ENCODE results near the gene FEM1B.

The FEM1B gene

GRCh38 chr15:68284616-68285258 is 7.2 kb downstream of the FEM1B start:
- DNase-seq = no peak

- DNase-seq = no peak
Observed at GRCh38 chr15:68285259-68285980, 7.9 kb downstream of the FEM1B start.

GRCh38 chr15:68286256-68286655 is 8.7 kb downstream of the FEM1B start:
- no peak for DNase-seq

DNA sequence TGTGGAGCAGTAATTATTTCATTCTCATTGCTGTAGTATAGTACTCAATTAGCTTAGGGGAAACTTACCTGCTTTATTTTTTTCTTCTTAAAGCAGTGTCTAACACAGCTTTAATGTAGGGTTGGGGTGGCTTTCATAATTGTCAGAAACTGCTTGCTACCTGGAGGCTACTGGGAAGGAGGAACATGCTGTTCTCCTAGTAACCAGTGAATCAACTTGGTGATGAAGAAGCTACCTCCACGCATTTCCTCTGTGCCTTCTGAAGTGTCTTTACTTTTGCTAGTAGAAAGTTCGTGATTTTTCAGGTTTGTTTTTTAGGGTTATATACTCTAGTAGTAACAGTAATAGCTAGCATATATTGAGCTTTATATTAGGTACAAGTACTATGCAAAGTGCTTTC is 11.5 kb downstream of the FEM1B start:
- DNase-seq = no peak

DNA sequence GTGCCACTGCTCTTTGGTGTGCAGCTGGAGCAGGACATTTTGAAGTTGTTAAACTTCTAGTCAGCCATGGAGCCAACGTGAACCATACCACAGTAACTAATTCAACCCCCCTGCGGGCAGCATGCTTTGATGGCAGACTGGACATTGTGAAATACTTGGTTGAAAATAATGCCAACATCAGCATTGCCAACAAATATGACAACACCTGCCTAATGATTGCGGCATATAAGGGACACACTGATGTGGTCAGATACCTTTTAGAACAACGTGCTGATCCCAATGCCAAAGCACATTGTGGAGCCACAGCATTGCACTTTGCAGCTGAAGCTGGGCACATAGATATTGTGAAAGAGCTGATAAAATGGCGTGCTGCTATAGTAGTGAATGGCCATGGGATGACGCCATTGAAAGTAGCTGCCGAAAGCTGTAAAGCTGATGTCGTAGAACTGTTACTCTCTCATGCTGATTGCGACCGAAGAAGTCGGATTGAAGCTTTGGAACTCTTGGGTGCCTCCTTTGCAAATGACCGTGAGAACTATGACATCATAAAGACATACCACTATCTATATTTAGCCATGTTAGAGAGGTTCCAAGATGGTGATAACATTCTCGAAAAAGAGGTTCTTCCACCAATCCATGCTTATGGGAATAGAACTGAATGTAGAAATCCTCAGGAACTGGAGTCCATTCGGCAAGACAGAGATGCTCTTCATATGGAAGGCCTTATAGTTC is 12.2 kb downstream of the FEM1B start:
- no peak for DNase-seq

DNA sequence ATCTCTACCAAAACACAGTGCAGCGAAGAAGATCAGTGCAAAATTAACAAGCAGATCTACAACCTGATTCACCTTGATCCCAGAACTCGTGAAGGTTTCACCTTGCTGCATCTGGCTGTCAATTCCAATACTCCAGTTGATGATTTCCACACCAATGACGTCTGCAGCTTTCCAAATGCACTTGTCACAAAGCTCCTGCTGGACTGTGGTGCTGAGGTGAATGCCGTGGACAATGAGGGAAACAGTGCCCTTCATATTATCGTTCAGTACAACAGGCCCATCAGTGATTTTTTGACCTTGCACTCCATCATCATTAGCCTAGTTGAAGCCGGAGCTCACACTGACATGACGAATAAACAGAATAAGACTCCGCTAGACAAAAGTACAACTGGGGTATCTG is 13.2 kb downstream of the FEM1B start:
- DNase-seq = no peak

- no peak for DNase-seq
Observed at GRCh38 chr15:68292157-68292781, 14.7 kb downstream of the FEM1B start.

- DNase-seq = no peak
Observed at GRCh38 chr15:68292967-68293366, 15.4 kb downstream of the FEM1B start.

DNA sequence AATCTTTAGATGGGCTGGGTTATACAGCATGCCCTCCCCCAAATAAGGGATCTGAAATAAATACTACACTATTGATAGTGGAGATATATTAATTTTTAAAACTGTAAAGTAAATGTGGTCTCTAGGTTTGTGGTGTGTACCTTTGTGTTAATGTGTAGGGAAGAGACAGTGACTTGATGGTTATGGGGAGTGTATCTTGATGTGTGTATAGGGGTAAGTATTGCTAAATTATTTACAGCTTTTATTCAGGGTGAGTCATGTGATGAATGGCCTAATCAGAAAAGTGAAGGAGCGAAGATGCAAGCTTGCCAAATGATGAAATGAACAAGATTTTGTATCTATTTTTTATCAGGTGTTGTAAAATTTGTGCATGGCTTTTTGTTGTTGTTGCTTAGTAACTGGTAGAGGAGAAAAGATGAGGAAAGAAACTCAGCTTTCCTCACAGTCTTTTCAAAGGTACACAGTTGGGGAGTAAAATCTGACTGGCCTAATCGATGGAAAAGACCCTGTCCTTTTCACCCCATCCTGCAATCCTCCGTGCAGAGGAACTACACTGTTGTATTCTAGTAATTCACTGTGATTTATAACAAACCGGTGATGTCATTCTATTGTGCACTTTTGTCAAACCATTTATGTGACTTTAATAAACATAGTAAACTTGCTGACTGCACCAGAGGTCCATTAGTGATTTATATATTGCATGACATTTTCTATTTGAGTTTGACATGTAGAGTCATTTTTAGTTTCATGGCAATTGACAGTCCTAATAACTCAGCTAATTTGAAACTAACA is 17.7 kb downstream of the FEM1B start:
- no peak for DNase-seq

GRCh38 chr15:68298336-68298735 is 20.8 kb downstream of the FEM1B start:
- no peak for DNase-seq

DNA sequence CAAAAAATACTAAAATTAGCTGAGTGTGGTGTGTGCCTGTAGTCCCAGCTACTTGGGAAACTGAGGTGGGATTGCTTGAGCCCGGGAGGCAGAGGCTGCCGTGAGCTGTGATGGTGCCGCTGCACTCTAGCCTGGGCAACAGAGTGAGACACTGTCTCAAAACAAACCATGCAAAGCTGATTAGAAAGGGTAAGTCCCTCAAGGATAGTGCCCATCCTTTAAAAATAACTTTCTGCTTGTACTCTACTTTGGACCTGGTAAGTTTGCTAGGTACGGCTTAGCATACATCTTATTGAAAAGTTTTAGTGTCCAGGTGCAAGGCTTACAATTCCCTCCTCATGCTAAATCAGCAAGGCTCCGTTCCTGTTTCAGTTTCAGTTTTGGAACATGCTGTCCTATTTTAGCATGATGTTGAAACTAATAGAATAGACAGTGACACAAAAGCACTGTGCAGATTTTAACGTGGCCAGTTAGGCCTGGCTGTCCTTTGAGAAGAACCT is 21.4 kb downstream of the FEM1B start:
- DNase-seq = no peak

DNA sequence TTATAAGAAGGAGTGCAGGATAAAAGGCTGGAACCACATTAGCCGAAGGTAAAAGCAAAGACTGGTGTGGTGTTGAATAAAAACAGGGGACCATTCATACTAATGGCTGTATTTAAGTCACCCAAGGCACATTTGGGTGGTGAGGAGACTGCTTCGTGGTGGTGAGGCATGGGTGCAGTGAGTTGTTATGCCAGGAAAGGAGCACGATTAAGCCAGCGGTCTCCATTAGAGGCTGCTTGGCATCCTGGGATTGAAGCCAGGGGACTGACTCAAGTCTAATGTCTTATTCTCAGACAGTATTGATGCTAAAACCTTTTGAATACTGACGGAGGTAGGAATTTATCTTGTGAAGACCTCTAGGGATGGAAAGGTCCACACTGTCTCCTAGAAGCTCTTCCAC is 21.9 kb downstream of the FEM1B start:
- DNase-seq = peak in 1 of 58 donors; percentile 31

- no peak for DNase-seq
Observed at GRCh38 chr15:68300115-68300940, 22.8 kb downstream of the FEM1B start.

DNA sequence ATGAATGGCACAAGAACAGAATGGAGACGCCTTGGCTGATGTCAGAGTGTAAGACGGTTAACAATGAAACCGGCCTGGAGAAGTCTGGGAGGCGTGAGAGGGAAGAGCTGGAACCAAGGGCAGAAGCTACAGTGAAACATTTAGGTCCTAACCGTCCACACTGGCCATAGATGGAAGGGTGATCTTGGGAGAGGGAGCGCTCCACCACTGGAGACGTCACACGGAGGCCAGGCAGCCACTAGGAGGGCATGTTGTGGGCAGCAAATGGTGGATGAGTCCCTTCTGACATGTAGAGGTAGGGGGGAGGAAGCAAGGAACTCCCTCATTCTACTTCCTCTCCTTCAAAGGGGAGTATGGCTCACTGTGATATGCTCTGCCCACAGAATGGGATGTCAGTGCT is 23.8 kb downstream of the FEM1B start:
- no peak for DNase-seq

DNA sequence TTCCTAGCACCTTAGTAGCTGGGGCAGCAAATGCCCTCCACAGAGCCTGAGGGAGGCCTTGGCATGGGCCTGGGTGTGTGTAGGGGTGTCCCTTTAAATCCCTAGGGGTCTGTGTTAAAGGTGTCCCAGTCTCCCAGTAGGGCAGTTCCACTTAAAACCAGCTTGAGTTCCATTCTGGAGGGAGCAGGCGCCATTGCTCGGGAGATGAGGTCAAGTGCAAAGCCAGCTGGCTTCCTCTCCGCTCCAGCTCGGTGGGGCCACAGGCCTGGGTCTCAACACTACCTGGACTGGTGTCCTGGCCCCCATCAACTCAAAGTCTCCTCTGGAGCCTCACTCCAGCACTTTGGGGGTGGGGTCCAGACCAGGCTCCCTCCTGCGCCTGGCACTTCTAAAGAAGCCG is 25.2 kb downstream of the FEM1B start:
- DNase-seq = no peak

GRCh38 chr15:68303134-68303533 is 25.6 kb downstream of the FEM1B start:
- DNase-seq = no peak

GRCh38 chr15:68303560-68304436 is 26.3 kb downstream of the FEM1B start:
- no peak for DNase-seq

DNA sequence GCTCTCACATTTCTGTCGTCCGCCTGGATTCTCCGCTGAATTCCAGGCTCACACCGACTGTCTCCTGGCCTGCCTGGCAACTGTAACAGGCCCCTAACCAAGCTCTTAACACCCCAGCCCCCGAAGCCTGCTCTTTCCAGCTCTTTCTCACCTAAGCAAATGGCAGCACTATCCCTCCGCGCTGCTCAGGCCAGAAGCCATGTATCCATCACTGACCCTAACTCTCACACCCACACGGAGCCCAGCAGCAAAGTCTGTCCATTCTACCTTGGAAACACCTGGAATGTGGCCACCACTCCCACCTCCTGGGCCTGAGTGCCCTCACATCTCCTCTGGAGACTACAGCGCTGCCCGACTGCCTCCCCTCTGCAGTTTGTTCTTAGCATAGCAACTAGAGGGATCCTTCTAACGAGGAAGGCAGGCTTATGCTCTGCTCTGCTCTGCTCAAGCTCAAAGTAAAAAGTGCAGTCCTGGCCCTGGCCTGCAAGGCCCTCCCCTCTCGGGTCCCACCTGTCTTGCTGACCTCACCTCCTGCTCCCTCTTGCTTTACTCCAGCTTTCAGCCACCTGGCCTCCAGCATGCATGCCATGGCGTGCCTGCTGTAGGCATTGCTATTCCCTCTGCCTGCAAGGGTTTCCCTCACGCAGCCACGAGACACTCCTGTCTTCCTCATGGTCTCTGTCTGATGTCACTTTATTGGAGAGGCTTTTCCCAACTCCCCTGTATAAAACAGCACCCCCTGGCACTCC is 27.2 kb downstream of the FEM1B start:
- no peak for DNase-seq

Measured in anterior cingulate cortex (tissue), 58 donors.